ENCODE results near the gene TSKU.
"Not testable (repeated sequence)": the region's sequence is repeated elsewhere in the genome, so short reads cannot be mapped to it uniquely, and the experiment has no call there.

The TSKU gene

GRCh38 chr11:76823481-76824028 lies 40.4 kb downstream of the TSKU start:
- DNase-seq (ENCODE audit: low read depth in 1 of 2, low spot score in 1 of 2): no peak

GRCh38 chr11:76824083-76824939 lies 41.2 kb downstream of the TSKU start:
- no peak for DNase-seq (ENCODE audit: low read depth in 1 of 2, low spot score in 1 of 2)

GRCh38 chr11:76824980-76825725 lies 42.0 kb downstream of the TSKU start:
- DNase-seq (ENCODE audit: low read depth in 1 of 2, low spot score in 1 of 2): no peak

GRCh38 chr11:76825726-76826396 lies 42.7 kb downstream of the TSKU start:
- DNase-seq (ENCODE audit: low read depth in 1 of 2, low spot score in 1 of 2): no peak

- not testable (repeated sequence) for DNase-seq (ENCODE audit: low read depth in 1 of 2, low spot score in 1 of 2)
Measured at GRCh38 chr11:76826508-76826907, 43.4 kb downstream of the TSKU start.

- not testable (repeated sequence) for DNase-seq (ENCODE audit: low read depth in 1 of 2, low spot score in 1 of 2)
Measured at GRCh38 chr11:76827005-76827404, 43.8 kb downstream of the TSKU start.

- DNase-seq (ENCODE audit: low read depth in 1 of 2, low spot score in 1 of 2): no peak
Measured at GRCh38 chr11:76830639-76831327, 47.6 kb downstream of the TSKU start.

GRCh38 chr11:76831686-76832310 lies 48.6 kb downstream of the TSKU start:
- DNase-seq (ENCODE audit: low read depth in 1 of 2, low spot score in 1 of 2): no peak

GRCh38 chr11:76832361-76832760 lies 49.2 kb downstream of the TSKU start:
- no peak for DNase-seq (ENCODE audit: low read depth in 1 of 2, low spot score in 1 of 2)

- no peak for DNase-seq (ENCODE audit: low read depth in 1 of 2, low spot score in 1 of 2)
Measured at GRCh38 chr11:76834151-76834550, 51.0 kb downstream of the TSKU start.

- no peak for DNase-seq (ENCODE audit: low read depth in 1 of 2, low spot score in 1 of 2)
Measured at GRCh38 chr11:76835036-76835435, 51.9 kb downstream of the TSKU start.

- no peak for DNase-seq (ENCODE audit: low read depth in 1 of 2, low spot score in 1 of 2)
Measured at GRCh38 chr11:76835928-76836612, 52.9 kb downstream of the TSKU start.

GRCh38 chr11:76836613-76837291 lies 53.6 kb downstream of the TSKU start:
- no peak for DNase-seq (ENCODE audit: low read depth in 1 of 2, low spot score in 1 of 2)

- no peak for DNase-seq (ENCODE audit: low read depth in 1 of 2, low spot score in 1 of 2)
Measured at GRCh38 chr11:76837696-76838677, 54.8 kb downstream of the TSKU start.

- no peak for DNase-seq (ENCODE audit: low read depth in 1 of 2, low spot score in 1 of 2)
Measured at GRCh38 chr11:76838678-76839068, 55.5 kb downstream of the TSKU start.

- no peak for DNase-seq (ENCODE audit: low read depth in 1 of 2, low spot score in 1 of 2)
Measured at GRCh38 chr11:76839311-76839710, 56.2 kb downstream of the TSKU start.

GRCh38 chr11:76841923-76842452 lies 58.8 kb downstream of the TSKU start:
- DNase-seq (ENCODE audit: low read depth in 1 of 2, low spot score in 1 of 2): no peak

GRCh38 chr11:76843907-76844306 lies 60.8 kb downstream of the TSKU start:
- DNase-seq (ENCODE audit: low read depth in 1 of 2, low spot score in 1 of 2): no peak
